Parathyroid adenoma (tissue), 2 donors: Measurements from ENCODE around the gene EXOC6.

Experiments
- H2AFZ ChIP-seq: fragments of 300-600 bp; sonication (generic); one replicate; pipeline ENCODE4 v1.7.0; 2017; ENCODE audit warnings: antibody characterized with exemption, mild to moderate bottlenecking
- H3K27ac ChIP-seq: fragments of 300-600 bp; sonication (generic); one replicate; pipeline ENCODE4 v1.7.0; 2017
- H3K27me3 ChIP-seq: fragments of 300-600 bp; sonication (generic); one replicate; pipeline ENCODE4 v1.7.0; 2017; ENCODE audit warnings: low read length; ENCODE audit not compliant: control insufficient read depth, insufficient read depth
- H3K36me3 ChIP-seq: fragments of 300-600 bp; sonication (generic); one replicate; pipeline ENCODE4 v1.7.0; 2017; ENCODE audit warnings: low read length; ENCODE audit not compliant: control insufficient read depth, insufficient read depth
- H3K4me1 ChIP-seq: fragments of 300-600 bp; sonication (generic); one replicate; pipeline ENCODE4 v1.7.0; 2017; ENCODE audit warnings: control low read depth
- H3K4me2 ChIP-seq: fragments of 300-600 bp; sonication (generic); one replicate; pipeline ENCODE4 v1.7.0; 2017; ENCODE audit warnings: low read length
- H3K4me3 ChIP-seq: fragments of 300-600 bp; sonication (generic); one replicate; pipeline ENCODE4 v1.7.0; 2017; ENCODE audit warnings: low read depth, low read length
- H3K79me2 ChIP-seq: fragments of 300-600 bp; sonication (generic); one replicate; pipeline ENCODE4 v1.7.0; 2017; ENCODE audit warnings: control low read depth
- H3K9ac ChIP-seq: fragments of 300-600 bp; sonication (generic); one replicate; pipeline ENCODE4 v1.7.0; 2017; ENCODE audit warnings: mild to moderate bottlenecking
- H3K9me3 ChIP-seq: fragments of 300-600 bp; sonication (generic); one replicate; pipeline ENCODE4 v1.7.0; 2017; ENCODE audit warnings: low read length; ENCODE audit not compliant: control insufficient read depth
- TF ChIP-seq, protein P1 (sequence below): fragments of 300-600 bp; sonication (generic); IDR thresholded peaks from one replicate; pipeline ENCODE4 v1.7.0; 2017; ENCODE audit warnings: antibody characterized with exemption, mild to moderate bottlenecking
- donor health status: primary hyperparathyroidism.

Gene EXOC6

GRCh38 chr10:92892691-92893054 is 44.4 kb downstream of the EXOC6 start:
- no peak overlapping the region for H3K27ac ChIP-seq
- no peak overlapping the region for H2AFZ ChIP-seq
- no peak overlapping the region for H3K4me3 ChIP-seq
- no peaks in the 10 kb centered on the region for H3K36me3 ChIP-seq
- H3K9ac ChIP-seq = no peak overlapping the region
- no peak overlapping the region for H3K4me2 ChIP-seq
- no peaks in the 10 kb centered on the region for H3K9me3 ChIP-seq
- H3K27me3 ChIP-seq = no peaks in the 10 kb centered on the region
- TF ChIP-seq, protein P1, sequence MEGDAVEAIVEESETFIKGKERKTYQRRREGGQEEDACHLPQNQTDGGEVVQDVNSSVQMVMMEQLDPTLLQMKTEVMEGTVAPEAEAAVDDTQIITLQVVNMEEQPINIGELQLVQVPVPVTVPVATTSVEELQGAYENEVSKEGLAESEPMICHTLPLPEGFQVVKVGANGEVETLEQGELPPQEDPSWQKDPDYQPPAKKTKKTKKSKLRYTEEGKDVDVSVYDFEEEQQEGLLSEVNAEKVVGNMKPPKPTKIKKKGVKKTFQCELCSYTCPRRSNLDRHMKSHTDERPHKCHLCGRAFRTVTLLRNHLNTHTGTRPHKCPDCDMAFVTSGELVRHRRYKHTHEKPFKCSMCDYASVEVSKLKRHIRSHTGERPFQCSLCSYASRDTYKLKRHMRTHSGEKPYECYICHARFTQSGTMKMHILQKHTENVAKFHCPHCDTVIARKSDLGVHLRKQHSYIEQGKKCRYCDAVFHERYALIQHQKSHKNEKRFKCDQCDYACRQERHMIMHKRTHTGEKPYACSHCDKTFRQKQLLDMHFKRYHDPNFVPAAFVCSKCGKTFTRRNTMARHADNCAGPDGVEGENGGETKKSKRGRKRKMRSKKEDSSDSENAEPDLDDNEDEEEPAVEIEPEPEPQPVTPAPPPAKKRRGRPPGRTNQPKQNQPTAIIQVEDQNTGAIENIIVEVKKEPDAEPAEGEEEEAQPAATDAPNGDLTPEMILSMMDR = no peak
- H3K79me2 ChIP-seq = no peaks in the 10 kb centered on the region
- H3K4me1 ChIP-seq = peaks cover 8% of the 10 kb centered on the region

DNA sequence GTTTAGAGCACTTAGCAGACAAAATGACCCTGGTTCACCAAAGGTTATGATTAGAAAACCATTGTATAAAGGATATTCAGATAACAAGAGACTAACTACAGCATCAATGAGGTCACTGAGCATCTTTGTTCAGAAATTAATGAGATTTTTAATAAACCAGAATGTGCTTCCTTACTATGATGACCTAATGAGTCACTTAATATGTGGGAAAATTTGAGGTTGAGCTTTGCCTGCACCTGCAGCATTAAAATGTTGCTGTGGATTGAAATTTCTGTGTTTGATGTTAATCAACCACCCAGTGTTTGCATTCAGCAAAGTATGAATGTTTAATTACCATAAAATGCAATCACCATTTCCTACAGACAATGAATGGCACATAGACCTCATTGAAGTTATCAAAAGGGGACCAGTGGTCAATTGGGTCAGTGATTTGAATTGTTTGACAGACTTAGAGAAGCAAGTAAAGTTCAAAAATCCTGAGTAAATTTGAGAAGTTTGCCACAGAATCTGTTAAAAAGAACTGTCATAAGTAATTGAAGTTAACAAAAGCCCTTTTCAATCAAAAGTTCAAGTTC is 45.8 kb downstream of the EXOC6 start:
- H3K36me3 ChIP-seq = no peaks in the 10 kb centered on the region
- H3K4me2 ChIP-seq = no peak overlapping the region
- no peaks in the 10 kb centered on the region for H3K27me3 ChIP-seq
- H3K9me3 ChIP-seq = no peaks in the 10 kb centered on the region
- TF ChIP-seq, protein P1 = no peak
- H3K79me2 ChIP-seq = no peaks in the 10 kb centered on the region
- H3K4me1 ChIP-seq = peaks cover 8% of the 10 kb centered on the region
- no peak overlapping the region for H2AFZ ChIP-seq
- no peak overlapping the region for H3K4me3 ChIP-seq
- H3K9ac ChIP-seq = no peak overlapping the region
- no peak overlapping the region for H3K27ac ChIP-seq

GRCh38 chr10:92897916-92898315 is 49.6 kb downstream of the EXOC6 start:
- no peaks in the 10 kb centered on the region for H3K36me3 ChIP-seq

DNA sequence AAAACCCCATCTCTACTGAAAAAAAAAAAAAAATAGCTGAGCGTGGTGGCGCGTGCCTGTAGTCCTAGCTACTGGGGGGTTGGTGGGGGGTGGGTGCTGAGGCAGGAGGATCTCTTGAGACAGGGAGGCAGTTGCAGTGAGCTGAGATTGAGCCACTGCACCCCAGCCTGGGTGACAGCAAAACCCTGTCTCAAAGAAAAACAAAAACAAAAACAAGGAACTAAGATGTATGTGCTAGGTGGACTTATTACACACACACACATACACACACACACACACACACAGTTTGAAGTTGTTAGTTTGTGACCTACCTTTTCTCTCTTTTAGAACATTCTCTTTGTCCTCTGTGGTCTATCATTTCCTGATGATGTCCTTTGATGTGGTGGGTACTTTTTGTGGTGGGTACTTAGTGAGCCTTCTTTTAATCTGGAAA is 53.5 kb downstream of the EXOC6 start:
- no peaks in the 10 kb centered on the region for H3K4me1 ChIP-seq
- no peak overlapping the region for H2AFZ ChIP-seq
- no peak overlapping the region for H3K4me2 ChIP-seq
- H3K4me3 ChIP-seq = no peak overlapping the region
- H3K27me3 ChIP-seq = no peaks in the 10 kb centered on the region
- H3K36me3 ChIP-seq = no peaks in the 10 kb centered on the region
- H3K27ac ChIP-seq = no peak overlapping the region
- no peaks in the 10 kb centered on the region for H3K79me2 ChIP-seq
- H3K9ac ChIP-seq = no peak overlapping the region
- no peaks in the 10 kb centered on the region for H3K9me3 ChIP-seq
- TF ChIP-seq, protein P1 = no peak

More at GRCh38 chr10:92897916-92898315, 49.6 kb downstream of the EXOC6 start:
- no peak overlapping the region for H2AFZ ChIP-seq
- TF ChIP-seq, protein P1 = no peak
- no peak overlapping the region for H3K27ac ChIP-seq
- peaks cover 2% of the 10 kb centered on the region for H3K4me1 ChIP-seq
- no peaks in the 10 kb centered on the region for H3K9me3 ChIP-seq
- no peaks in the 10 kb centered on the region for H3K79me2 ChIP-seq
- H3K4me2 ChIP-seq = no peak overlapping the region
- no peak overlapping the region for H3K4me3 ChIP-seq
- H3K9ac ChIP-seq = no peak overlapping the region
- no peaks in the 10 kb centered on the region for H3K27me3 ChIP-seq

GRCh38 chr10:92903633-92904032 is 55.3 kb downstream of the EXOC6 start:
- H3K27me3 ChIP-seq = no peaks in the 10 kb centered on the region
- no peak overlapping the region for H3K9ac ChIP-seq
- TF ChIP-seq, protein P1 = no peak
- H3K79me2 ChIP-seq = no peaks in the 10 kb centered on the region
- no peak overlapping the region for H2AFZ ChIP-seq
- H3K9me3 ChIP-seq = no peaks in the 10 kb centered on the region
- no peaks in the 10 kb centered on the region for H3K4me1 ChIP-seq
- H3K36me3 ChIP-seq = no peaks in the 10 kb centered on the region
- no peak overlapping the region for H3K4me2 ChIP-seq
- H3K4me3 ChIP-seq = no peak overlapping the region
- H3K27ac ChIP-seq = no peak overlapping the region
